Memory B cell (primary cell): ENCODE results near the gene PPP2R5D.
A peak's percentile ranks its signal among the peaks of the same experiment; 100 is the strongest.
"Not testable (repeated sequence)": the region's sequence is repeated elsewhere in the genome, so short reads cannot be mapped to it uniquely, and the experiment has no call there.

Experiments used
- ATAC-seq: fragments of 150-1000 bp; cut with Tn5 transposase; 2 replicates; pipeline ENCODE4 v1.10.0; 2021; ENCODE audit warnings: low read depth, mild to moderate bottlenecking, moderate library complexity
- DNase-seq, 2 donors: peaks; one replicate each; pipeline ENCODE4 v3.0.0; 2022; ENCODE audit warnings: low spot score in 2 of 2
- H3K27ac Mint-ChIP-seq: one replicate; pipeline ENCODE4 v1.8.0; 2022; ENCODE audit warnings: mild to moderate bottlenecking, moderate library complexity, mixed read lengths
- H3K27me3 Mint-ChIP-seq: one replicate; pipeline ENCODE4 v1.8.0; 2022; ENCODE audit warnings: mixed read lengths
- H3K36me3 Mint-ChIP-seq: one replicate; pipeline ENCODE4 v1.8.0; 2022; ENCODE audit warnings: mild to moderate bottlenecking, mixed read lengths
- H3K4me1 Mint-ChIP-seq: one replicate; pipeline ENCODE4 v1.8.0; 2022; ENCODE audit warnings: mixed read lengths
- H3K4me3 Mint-ChIP-seq: one replicate; pipeline ENCODE4 v1.8.0; 2022; ENCODE audit warnings: mild to moderate bottlenecking, moderate library complexity, mixed read lengths
- H3K9me3 Mint-ChIP-seq: one replicate; pipeline ENCODE4 v1.8.0; 2022; ENCODE audit warnings: mixed read lengths

PPP2R5D gene

GRCh38 chr6:43036712-43037111, 52.3 kb downstream of the PPP2R5D start:
- Mint-ChIP-seq H3K9me3 (no peaks in the 10 kb centered on the region), H3K4me3 (no peak overlapping the region), H3K4me1 (peaks cover 2% of the 10 kb centered on the region), H3K27ac (no peak overlapping the region), H3K36me3 (peaks cover 25% of the 10 kb centered on the region), H3K27me3 (no peaks in the 10 kb centered on the region)
- ATAC-seq, result no peak
- DNase-seq, result no peak

- peaks cover 2% of the 10 kb centered on the region for H3K4me1 Mint-ChIP-seq
- no peaks in the 10 kb centered on the region for H3K27me3 Mint-ChIP-seq
Measured at GRCh38 chr6:43037197-43037596, 52.8 kb downstream of the PPP2R5D start.

DNA sequence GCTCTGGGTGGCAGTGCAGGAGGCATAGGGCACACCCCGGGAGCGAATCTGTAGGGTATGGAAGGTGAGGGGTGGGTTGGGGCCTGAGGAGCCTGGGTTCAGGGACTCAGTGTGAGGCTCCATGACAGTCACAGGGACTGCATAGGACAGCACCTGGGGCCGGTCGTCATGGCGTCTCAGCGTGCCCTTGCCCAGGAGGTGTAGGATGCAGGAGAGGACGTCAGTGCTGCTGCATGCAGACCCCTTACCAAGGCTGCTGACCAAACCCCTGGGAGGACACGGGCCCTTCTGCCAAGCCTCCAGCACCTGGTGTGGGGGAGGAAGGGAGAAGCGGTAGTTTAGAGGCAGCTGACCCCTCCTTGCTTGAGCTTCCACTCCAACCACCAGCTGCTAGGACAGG, 53.3 kb downstream of the PPP2R5D start:
- H3K4me3 Mint-ChIP-seq, result no peak overlapping the region
- peaks cover 25% of the 10 kb centered on the region for H3K36me3 Mint-ChIP-seq
- DNase-seq (no peak), ATAC-seq (no peak)
- no peaks in the 10 kb centered on the region for H3K27me3 Mint-ChIP-seq
- H3K9me3 Mint-ChIP-seq, result no peaks in the 10 kb centered on the region
- H3K27ac Mint-ChIP-seq, result peak overlapping the region; percentile 19
- H3K4me1 Mint-ChIP-seq, result peaks cover 2% of the 10 kb centered on the region

More at GRCh38 chr6:43037197-43037596, 52.8 kb downstream of the PPP2R5D start:
- DNase-seq (no peak), ATAC-seq (no peak)
- peaks cover 23% of the 10 kb centered on the region for H3K36me3 Mint-ChIP-seq
- no peak overlapping the region for H3K4me3 Mint-ChIP-seq
- no peaks in the 10 kb centered on the region for H3K9me3 Mint-ChIP-seq
- H3K27ac Mint-ChIP-seq, result peak overlapping the region; percentile 19

- H3K9me3 Mint-ChIP-seq, result no peaks in the 10 kb centered on the region
- ATAC-seq (no peak), DNase-seq (no peak)
- H3K4me1 Mint-ChIP-seq, result peaks cover 2% of the 10 kb centered on the region
- H3K27ac Mint-ChIP-seq, result no peak overlapping the region
- H3K4me3 Mint-ChIP-seq, result no peak overlapping the region
- no peaks in the 10 kb centered on the region for H3K27me3 Mint-ChIP-seq
- peaks cover 27% of the 10 kb centered on the region for H3K36me3 Mint-ChIP-seq
Measured at GRCh38 chr6:43038727-43039126, 54.4 kb downstream of the PPP2R5D start.

- ATAC-seq (no peak), DNase-seq (no peak)
- peaks cover 26% of the 10 kb centered on the region for H3K36me3 Mint-ChIP-seq
- no peak overlapping the region for H3K4me3 Mint-ChIP-seq
- no peaks in the 10 kb centered on the region for H3K9me3 Mint-ChIP-seq
- H3K27ac Mint-ChIP-seq, result no peak overlapping the region
- H3K4me1 Mint-ChIP-seq, result peaks cover 2% of the 10 kb centered on the region
- H3K27me3 Mint-ChIP-seq, result no peaks in the 10 kb centered on the region
Measured at GRCh38 chr6:43040542-43041257, 56.3 kb downstream of the PPP2R5D start.

GRCh38 chr6:43041475-43041874, 57.1 kb downstream of the PPP2R5D start:
- not testable (repeated sequence) for H3K4me3 Mint-ChIP-seq, H3K27me3 Mint-ChIP-seq, DNase-seq, H3K4me1 Mint-ChIP-seq, H3K9me3 Mint-ChIP-seq, ATAC-seq, H3K27ac Mint-ChIP-seq
- peaks cover 27% of the 10 kb centered on the region for H3K36me3 Mint-ChIP-seq

- no peaks in the 10 kb centered on the region for H3K4me1 Mint-ChIP-seq
- no peaks in the 10 kb centered on the region for H3K27me3 Mint-ChIP-seq
- H3K9me3 Mint-ChIP-seq, result no peaks in the 10 kb centered on the region
- no peak for ATAC-seq
- H3K4me3 Mint-ChIP-seq, result no peak overlapping the region
- H3K27ac Mint-ChIP-seq, result no peak overlapping the region
- peaks cover 25% of the 10 kb centered on the region for H3K36me3 Mint-ChIP-seq
- no peak for DNase-seq
Measured at GRCh38 chr6:43043310-43043709, 58.9 kb downstream of the PPP2R5D start.

GRCh38 chr6:43045371-43045930, 61.1 kb downstream of the PPP2R5D start:
- H3K27ac Mint-ChIP-seq, result no peak overlapping the region
- no peaks in the 10 kb centered on the region for H3K27me3 Mint-ChIP-seq
- peaks cover under 1% of the 10 kb centered on the region for H3K4me1 Mint-ChIP-seq
- H3K36me3 Mint-ChIP-seq, result peaks cover 28% of the 10 kb centered on the region
- H3K4me3 Mint-ChIP-seq, result no peak overlapping the region
- DNase-seq, result no peak
- no peak for ATAC-seq
- no peaks in the 10 kb centered on the region for H3K9me3 Mint-ChIP-seq

DNA sequence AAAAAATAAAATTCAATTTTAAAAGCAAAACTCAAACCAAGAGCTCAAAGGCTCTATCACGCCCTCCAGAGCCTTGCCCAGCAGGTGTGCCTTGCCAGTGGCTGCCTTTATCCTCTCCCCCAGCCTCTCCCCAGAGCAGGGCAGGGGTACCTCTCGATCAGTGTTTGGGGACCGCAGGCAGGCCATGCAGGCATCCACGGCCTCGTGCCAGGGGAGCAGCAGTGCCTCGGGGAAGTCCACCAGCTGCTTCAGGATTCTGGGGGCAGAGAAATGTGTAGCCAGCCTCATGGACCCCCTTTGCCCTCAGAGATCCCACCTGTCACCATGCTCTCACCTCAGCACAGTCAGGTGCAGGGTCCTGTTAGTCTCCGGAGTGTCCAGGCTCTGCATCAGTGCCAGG, 63.6 kb downstream of the PPP2R5D start:
- no peak for ATAC-seq
- Mint-ChIP-seq H3K27me3 (no peaks in the 10 kb centered on the region), H3K9me3 (no peaks in the 10 kb centered on the region), H3K4me3 (no peak overlapping the region), H3K36me3 (peaks cover 27% of the 10 kb centered on the region), H3K4me1 (peaks cover 18% of the 10 kb centered on the region), H3K27ac (no peak overlapping the region)
- no peak for DNase-seq

- H3K27ac Mint-ChIP-seq, result peak overlapping the region; percentile 96
Measured at GRCh38 chr6:43050981-43051380, 66.6 kb downstream of the PPP2R5D start.

DNA sequence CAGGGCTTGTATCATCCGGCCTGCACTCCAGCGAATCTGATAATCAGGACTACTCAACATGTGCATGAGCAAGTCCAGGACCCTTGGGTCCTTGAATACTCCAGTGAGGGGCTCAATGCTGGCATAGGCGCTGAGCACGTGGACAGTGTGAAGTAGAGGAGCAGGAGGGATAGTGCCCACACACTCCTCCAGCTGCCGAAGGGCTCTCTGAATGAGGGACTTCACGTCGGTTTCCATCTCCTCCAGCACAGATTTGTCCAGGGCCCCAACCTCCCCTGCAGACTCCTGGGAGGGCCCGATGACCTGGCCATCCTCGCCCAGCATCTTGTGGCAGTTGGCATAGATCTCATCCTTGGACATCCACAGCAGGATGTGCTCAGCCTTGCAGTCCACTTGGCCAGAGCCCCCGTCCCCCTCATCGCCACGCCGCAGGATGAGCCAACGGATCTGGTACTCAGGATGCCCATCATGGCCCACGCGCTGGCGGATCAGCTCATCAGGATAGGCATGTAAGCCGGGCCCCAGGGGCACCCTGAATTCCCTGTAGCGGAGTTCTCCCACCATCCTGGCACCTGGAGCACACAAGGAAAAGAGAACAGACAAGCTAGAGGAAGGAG, 68.0 kb downstream of the PPP2R5D start:
- peak overlapping the region; percentile 97 for H3K4me3 Mint-ChIP-seq
- ATAC-seq, result no peak
- no peaks in the 10 kb centered on the region for H3K9me3 Mint-ChIP-seq
- peaks cover 17% of the 10 kb centered on the region for H3K36me3 Mint-ChIP-seq
- H3K4me1 Mint-ChIP-seq, result peaks cover 28% of the 10 kb centered on the region
- DNase-seq, result no peak
- H3K27me3 Mint-ChIP-seq, result no peaks in the 10 kb centered on the region
- peak overlapping the region; percentile 96 for H3K27ac Mint-ChIP-seq

More at GRCh38 chr6:43050981-43051380, 66.6 kb downstream of the PPP2R5D start:
- DNase-seq (no peak), ATAC-seq (no peak)
- Mint-ChIP-seq H3K4me3 (no peak overlapping the region), H3K4me1 (peaks cover 28% of the 10 kb centered on the region), H3K27me3 (no peaks in the 10 kb centered on the region), H3K9me3 (no peaks in the 10 kb centered on the region), H3K36me3 (peaks cover 19% of the 10 kb centered on the region)

DNA sequence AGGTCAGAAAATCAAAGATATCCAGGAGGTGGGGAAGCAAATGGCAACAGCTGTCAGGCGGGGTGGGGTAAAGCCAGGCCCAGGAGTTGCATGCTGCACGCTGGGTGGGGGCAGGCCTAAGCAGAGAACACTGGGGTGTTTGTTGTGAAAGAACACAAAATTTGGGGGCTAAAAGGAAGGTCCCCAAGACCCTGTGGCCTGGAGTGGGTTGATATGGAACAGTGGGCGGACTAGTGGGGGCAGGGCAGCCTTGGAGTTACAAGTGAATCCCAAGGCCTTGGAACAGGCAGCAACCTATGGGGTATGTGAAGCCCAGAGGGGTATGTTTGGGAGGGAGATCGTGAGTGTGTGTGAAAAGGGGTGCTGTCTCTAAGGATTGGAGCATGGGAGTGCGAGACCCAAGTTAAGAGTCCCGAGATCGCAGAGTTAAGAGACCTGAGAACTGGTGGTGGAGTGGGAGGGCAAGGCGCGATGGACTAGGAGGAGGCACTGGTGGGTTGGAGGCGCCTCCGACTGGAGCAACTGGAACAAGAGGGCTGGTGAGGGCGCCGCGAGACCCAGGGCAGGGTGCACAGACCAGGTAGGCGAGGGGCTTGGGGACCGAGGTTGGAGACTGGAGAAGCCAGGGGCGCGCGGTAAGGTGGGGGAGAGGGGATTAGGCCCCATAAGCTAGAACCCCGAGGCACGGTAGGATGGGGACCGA, 68.6 kb downstream of the PPP2R5D start:
- peak overlapping the region; percentile 97 for H3K4me3 Mint-ChIP-seq
- peak overlapping the region; percentile 96 for H3K27ac Mint-ChIP-seq
- peaks cover 31% of the 10 kb centered on the region for H3K4me1 Mint-ChIP-seq
- H3K36me3 Mint-ChIP-seq, result peaks cover 16% of the 10 kb centered on the region
- ATAC-seq (peak; percentile 14), DNase-seq (no peak)
- no peaks in the 10 kb centered on the region for H3K9me3 Mint-ChIP-seq
- H3K27me3 Mint-ChIP-seq, result no peaks in the 10 kb centered on the region

DNA sequence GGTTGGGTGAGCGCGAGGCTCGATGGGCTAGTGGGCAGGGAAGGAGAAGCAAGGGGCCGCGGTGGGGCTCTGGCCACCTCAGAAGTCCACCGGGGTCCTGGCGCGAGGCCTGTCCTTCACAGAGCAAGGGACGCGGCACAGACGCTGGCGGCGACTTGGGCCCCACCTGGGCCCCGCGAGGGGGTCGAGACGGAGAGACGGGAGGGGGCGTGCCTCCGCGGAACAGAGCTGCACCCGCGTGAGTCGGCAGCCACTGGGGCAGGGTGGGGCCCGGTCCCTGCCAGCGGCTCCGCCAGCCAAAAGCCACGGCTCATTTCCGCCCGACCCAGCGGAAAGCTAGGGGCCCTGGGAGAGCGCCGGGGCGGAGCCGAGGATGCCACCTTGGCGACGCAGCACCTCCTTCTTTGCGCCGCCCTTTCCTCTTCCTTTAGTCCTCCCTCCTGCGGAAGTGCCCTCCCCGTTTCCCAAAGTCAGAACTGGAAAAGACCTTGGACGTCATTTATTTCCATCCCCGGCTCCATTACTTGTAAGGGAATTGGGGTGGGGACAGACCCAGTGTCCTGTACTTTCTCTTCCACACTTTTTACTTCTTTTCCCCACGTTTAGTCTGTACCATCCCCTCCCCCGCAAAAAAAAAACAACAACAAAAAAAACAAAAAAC, 69.3 kb downstream of the PPP2R5D start, which contains the start of gene CUL7:
TSS of gene CUL7 (minus strand) at position 307 of the 661 bp plus-strand sequence. CDS start 1,063 bp downstream, outside the sequence.
- peak; percentile 63 to 66 for DNase-seq
- peaks cover 36% of the 10 kb centered on the region for H3K4me1 Mint-ChIP-seq
- peaks cover 16% of the 10 kb centered on the region for H3K36me3 Mint-ChIP-seq
- ATAC-seq, result peak; percentile 98
- H3K4me3 Mint-ChIP-seq, result peak within 1 kb of the TSS; percentile 97
- no peaks in the 10 kb centered on the region for H3K27me3 Mint-ChIP-seq
- H3K27ac Mint-ChIP-seq, result peak within 1 kb of the TSS; percentile 96
- no peaks in the 10 kb centered on the region for H3K9me3 Mint-ChIP-seq
